GM18505 (cell line): ENCODE results near the gene TBK1.
"Not testable (repeated sequence)": the region's sequence is repeated elsewhere in the genome, so short reads cannot be mapped to it uniquely, and the experiment has no call there.

Experiments used
- ATAC-seq: cut with Tn5 transposase; IDR thresholded peaks from one replicate; pipeline ENCODE4 v1.9.1; 2021; ENCODE audit not compliant: unreplicated experiment
- POLR2A ChIP-seq: IDR thresholded peaks from 4 replicates; pipeline ENCODE4 v1.6.1; 2011; ENCODE audit warnings: borderline replicate concordance; ENCODE audit not compliant: insufficient read depth, insufficient read length; ENCODE audit errors: extremely low read depth

TBK1 gene

DNA sequence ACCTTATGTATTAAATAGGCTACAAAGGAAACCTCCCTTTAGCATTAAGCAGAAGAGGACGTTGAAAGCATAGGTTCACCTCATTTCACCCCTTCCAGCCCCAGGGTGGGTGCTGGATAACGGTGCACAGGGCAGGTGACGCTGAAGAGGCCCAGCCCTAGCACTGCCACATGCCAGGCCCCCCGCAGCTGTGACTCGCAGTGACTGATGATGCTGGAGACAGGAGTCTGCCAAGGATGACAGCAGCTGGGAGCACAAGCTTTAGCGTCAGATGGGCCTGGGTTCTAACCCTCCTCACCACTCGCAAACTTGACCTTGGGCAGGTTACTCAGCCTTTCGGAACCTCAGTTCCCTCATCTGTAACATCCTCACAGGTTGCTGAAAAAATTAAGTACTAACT lies 76.7 kb downstream of the TBK1 start:
- no peak for TF ChIP-seq POLR2A
- ATAC-seq, result no peak

DNA sequence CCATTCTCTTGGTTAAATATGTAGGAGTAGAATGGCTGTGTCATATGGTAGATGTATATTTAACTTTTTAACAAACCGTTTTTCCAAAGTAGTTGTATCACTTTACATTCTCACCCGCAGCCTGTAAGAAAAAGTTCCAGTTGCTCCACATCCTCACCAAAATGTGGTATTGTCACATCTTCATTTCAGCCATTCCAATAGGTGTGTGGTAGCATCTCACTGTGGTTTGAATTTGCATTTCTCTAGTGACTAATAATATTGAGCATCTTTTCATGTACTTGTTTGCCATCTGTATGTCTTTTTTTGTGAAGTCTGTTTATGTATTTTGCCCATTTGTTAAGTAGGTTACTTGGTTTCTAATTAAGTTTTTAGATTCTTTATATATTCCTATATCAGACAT lies 78.6 kb downstream of the TBK1 start:
- TF ChIP-seq POLR2A, result no peak
- ATAC-seq, result no peak

GRCh38 chr12:64531665-64532334 lies 79.9 kb downstream of the TBK1 start:
- TF ChIP-seq POLR2A, result no peak

DNA sequence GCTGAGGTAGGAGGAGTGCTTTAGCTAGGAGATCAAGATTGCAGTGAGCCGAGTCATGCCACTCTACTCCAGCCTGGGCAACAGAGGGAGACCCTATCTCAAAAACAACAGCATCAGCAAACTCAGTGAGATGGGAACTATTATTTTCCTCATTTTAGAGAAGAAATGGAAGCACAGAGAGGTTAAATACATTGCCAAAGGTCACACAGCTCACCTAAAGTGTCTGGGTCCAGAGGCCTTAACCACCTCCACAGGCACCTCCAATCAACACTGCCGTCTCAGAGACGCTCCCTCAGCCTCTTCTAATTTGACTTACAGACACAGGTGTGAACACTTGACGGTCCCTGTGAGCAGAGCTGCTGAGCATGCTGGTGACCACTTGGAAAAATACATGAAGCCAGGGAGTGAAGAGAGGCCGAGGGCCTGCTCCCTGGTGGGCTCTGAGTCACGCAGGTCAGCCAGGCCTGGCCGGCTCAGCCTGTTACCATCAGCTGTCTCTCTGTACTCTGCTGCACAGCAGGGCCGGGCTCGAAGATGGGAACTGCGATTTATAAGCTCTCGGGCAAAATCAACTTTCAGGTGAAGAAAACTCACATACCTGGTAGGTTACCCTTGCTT lies 80.9 kb downstream of the TBK1 start:
- ATAC-seq, result no peak
- TF ChIP-seq POLR2A, result no peak

More at GRCh38 chr12:64531665-64532334, 79.9 kb downstream of the TBK1 start:
- ATAC-seq, result no peak

- ATAC-seq, result no peak
These were observed 82.8 kb downstream of the TBK1 start for GRCh38 chr12:64534672-64535199.

GRCh38 chr12:64538121-64538520 lies 86.2 kb downstream of the TBK1 start:
- TF ChIP-seq POLR2A, result no peak
- ATAC-seq, result no peak

More at GRCh38 chr12:64534672-64535199, 82.8 kb downstream of the TBK1 start:
- no peak for TF ChIP-seq POLR2A

DNA sequence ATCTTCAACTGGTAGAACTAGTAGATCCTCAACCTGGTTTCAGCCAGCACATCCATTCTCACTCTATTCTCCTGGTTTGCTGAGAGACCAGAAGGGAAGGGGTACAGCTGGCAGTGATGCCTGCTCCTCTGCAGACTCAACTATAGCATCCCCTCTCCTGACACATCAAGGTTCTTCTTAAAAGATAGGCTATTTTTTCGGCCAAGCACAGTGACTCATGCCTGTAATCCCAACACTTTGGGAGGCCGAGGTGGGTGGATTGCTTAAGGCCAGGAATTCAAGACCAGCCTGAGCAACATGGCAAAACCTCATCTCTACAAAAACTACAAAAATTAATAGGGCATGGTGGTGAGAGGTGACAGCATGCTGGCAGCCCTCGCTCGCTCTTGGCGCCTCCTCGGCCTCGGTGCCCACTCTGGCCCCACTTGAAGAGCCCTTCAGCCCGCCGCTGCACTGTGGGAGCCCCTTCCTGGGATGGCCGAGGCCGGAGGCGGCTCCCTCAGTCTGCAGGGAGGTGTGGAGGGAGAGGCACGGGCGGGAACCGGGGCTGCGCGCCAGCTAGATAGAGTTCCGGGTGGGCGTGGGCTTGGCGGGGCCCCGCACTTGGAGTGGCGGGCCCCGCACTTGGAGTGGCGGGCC lies 90.6 kb downstream of the TBK1 start:
- not testable (repeated sequence) for ATAC-seq

GRCh38 chr12:64544371-64545080 lies 92.6 kb downstream of the TBK1 start:
- no peak for TF ChIP-seq POLR2A
- ATAC-seq, result no peak

DNA sequence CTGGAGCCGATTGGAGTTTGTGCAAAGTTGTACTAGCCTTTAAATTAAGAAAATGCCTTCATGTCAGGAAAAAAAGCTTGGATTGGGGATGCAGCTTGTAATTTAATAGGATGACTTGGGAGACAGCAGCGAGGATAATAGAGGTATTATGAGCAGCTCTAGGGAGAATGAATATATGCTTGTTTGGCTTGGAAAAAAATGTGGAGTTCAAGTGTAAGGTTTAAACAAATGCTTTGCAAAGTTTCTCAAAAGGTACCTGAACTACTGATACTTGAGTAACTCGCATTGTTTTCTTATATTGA lies 93.1 kb downstream of the TBK1 start:
- no peak for ATAC-seq
- TF ChIP-seq POLR2A, result no peak

- ATAC-seq, result no peak
- TF ChIP-seq POLR2A, result no peak
These were observed 97.2 kb downstream of the TBK1 start for GRCh38 chr12:64549108-64549507.

DNA sequence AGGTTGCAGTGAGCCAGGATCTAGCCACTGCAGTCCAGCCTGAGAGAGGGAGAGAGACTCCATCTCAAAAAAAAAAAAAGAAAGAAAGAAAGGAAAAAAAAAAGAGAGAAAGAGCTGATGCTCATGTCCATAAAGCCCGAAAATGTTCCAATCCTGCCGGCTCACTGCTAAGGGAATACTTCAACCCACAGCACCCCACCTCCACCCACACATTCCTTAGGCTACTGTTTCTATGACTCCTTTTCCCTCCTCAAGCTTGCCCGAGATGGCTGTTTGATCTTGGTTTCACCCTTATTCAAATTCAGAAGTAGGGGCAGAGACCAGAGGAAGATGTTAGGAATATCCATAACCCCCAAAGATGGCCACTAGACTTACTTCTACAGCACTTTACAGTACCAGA lies 98.8 kb downstream of the TBK1 start:
- no peak for TF ChIP-seq POLR2A
- ATAC-seq, result no peak

DNA sequence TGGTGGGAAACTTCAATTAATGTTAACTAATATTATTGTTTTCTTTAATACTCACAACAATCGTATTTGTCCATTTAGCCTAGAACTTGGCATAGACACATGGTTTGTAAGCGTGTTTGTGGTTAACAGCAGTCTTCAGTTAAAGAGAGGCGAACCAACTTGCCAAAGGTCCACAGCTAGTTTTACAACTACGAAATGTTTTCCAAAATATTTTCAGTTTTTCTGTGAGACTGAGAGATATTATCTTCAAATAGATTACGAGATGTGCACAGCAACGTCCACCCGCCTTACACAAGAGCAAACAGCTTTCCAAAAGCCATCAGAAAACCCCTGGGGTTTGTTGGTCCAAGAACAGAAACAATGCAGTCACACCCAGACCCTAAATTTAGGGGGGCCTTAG lies 99.8 kb downstream of the TBK1 start:
- TF ChIP-seq POLR2A, result no peak
- no peak for ATAC-seq
